ENCODE results near the gene GNAI2. TPM values are rescaled to one million over a fixed set of nuclear protein-coding genes. Genes with fewer than 3 reads are reported as not detected.

The GNAI2 gene
- total and polyA plus RNA-seq, 7 experiments from 2014 or later, result 225 to 527 (median 397) TPM

GRCh38 chr3:50203113-50203808 lies 32.7 kb upstream of the GNAI2 start:
- ATAC-seq (no peak), DNase-seq (no peak)
- Histone ChIP-seq H3K27ac (ENCODE audit: low read depth, low read length) (no peak overlapping the region), H3K9me3 (ENCODE audit: control insufficient read depth in 2 of 3, low read length in 3 of 3) (no peaks in the 10 kb centered on the region), H3K4me3 (ENCODE audit: low read length) (no peak overlapping the region), H3K36me3 (ENCODE audit: control insufficient read depth in 2 of 3, insufficient read depth in 3 of 3, low read length in 3 of 3) (no peaks in the 10 kb centered on the region), H3K4me1 (ENCODE audit: control insufficient read depth in 2 of 2, insufficient read depth in 2 of 2, low read length in 2 of 2) (peaks cover 0 to 6% of the 10 kb centered on the region in 2 donors), H3K27me3 (ENCODE audit: control insufficient read depth in 2 of 2, insufficient read depth in 2 of 2, low read length in 2 of 2) (peaks cover 0 to 14% of the 10 kb centered on the region in 2 donors)
- peak overlapping the region in 1 of 10 donors; percentile 42 for H3K4me3 Mint-ChIP-seq
- H3K27me3 Mint-ChIP-seq, result peaks cover 38 to 58% (median 42%) of the 10 kb centered on the region in 5 donors
- ChIA-PET POLR2A (interaction anchor here (0.6 kb wide), 2 partner anchors 17 to 1099 kb away, joined by 3 read pairs; no protein-coding TSS in a partner anchor), CTCF (interaction anchor here (1.4 to 1.5 kb wide), 3 partner anchors 9 to 44 kb away, joined by 3 to 6 read pairs (median 3); no protein-coding TSS in a partner anchor)
- H3K27ac Mint-ChIP-seq, result peak overlapping the region in 1 of 9 donors; percentile 62
- peaks cover 0 to 4% (median 0%) of the 10 kb centered on the region in 7 donors for H3K4me1 Mint-ChIP-seq
- intact Hi-C loops (cut with micrococcal nuclease), result no loop called here
- H3K9me3 Mint-ChIP-seq, result no peaks in the 10 kb centered on the region
- H3K36me3 Mint-ChIP-seq, result peaks cover 0 to 5% (median 0%) of the 10 kb centered on the region in 5 donors

- intact Hi-C loops (cut with micrococcal nuclease), result no loop called here
- peaks cover 0 to 4% (median 0%) of the 10 kb centered on the region in 7 donors for H3K4me1 Mint-ChIP-seq
Observed at GRCh38 chr3:50203809-50204803, 31.9 kb upstream of the GNAI2 start.

GRCh38 chr3:50204804-50205412 lies 31.1 kb upstream of the GNAI2 start, which contains the start of gene SLC38A3:
TSS of gene SLC38A3 (plus strand) at chr3:50205271. CDS start at chr3:50214200, 8,929 bp downstream.
- ChIA-PET POLR2A (no interaction called here), CTCF (interaction anchor here (1.4 kb wide), 1 partner anchor 10 kb away, joined by 6 read pairs; no protein-coding TSS in a partner anchor)
- H3K9me3 ChIP-seq (ENCODE audit: control insufficient read depth in 2 of 3, low read length in 3 of 3), result no peaks in the 10 kb centered on the region
- H3K27me3 Mint-ChIP-seq, result peaks cover 37 to 58% (median 46%) of the 10 kb centered on the region in 5 donors
- peaks cover 0 to 5% (median 0%) of the 10 kb centered on the region in 5 donors for H3K36me3 Mint-ChIP-seq
- ATAC-seq (peak; percentile 53), DNase-seq (peak in 4 of 9 donors; percentile 4 to 23 (median 20))
- no peak within 1 kb of the TSS for H3K27ac Mint-ChIP-seq
- peaks cover 0 to 4% (median 0%) of the 10 kb centered on the region in 7 donors for H3K4me1 Mint-ChIP-seq
- H3K4me1 ChIP-seq (ENCODE audit: control insufficient read depth in 2 of 2, insufficient read depth in 2 of 2, low read length in 2 of 2), result peaks cover 0 to 6% of the 10 kb centered on the region in 2 donors
- no peak within 1 kb of the TSS for H3K4me3 ChIP-seq (ENCODE audit: low read length)
- H3K4me3 Mint-ChIP-seq, result peak within 1 kb of the TSS in 7 of 10 donors; percentile 32 to 70 (median 56)
- intact Hi-C loops (cut with micrococcal nuclease), result no loop called here
- H3K36me3 ChIP-seq (ENCODE audit: control insufficient read depth in 2 of 3, insufficient read depth in 3 of 3, low read length in 3 of 3), result no peaks in the 10 kb centered on the region
- peaks cover 0 to 14% of the 10 kb centered on the region in 2 donors for H3K27me3 ChIP-seq (ENCODE audit: control insufficient read depth in 2 of 2, insufficient read depth in 2 of 2, low read length in 2 of 2)
- H3K9me3 Mint-ChIP-seq, result no peaks in the 10 kb centered on the region
- no peak within 1 kb of the TSS for H3K27ac ChIP-seq (ENCODE audit: low read depth, low read length)

More at GRCh38 chr3:50203809-50204803, 31.9 kb upstream of the GNAI2 start:
- H3K36me3 Mint-ChIP-seq, result peaks cover 0 to 5% (median 0%) of the 10 kb centered on the region in 5 donors
- Histone ChIP-seq H3K4me1 (ENCODE audit: control insufficient read depth in 2 of 2, insufficient read depth in 2 of 2, low read length in 2 of 2) (peaks cover 0 to 6% of the 10 kb centered on the region in 2 donors), H3K36me3 (ENCODE audit: control insufficient read depth in 2 of 3, insufficient read depth in 3 of 3, low read length in 3 of 3) (no peaks in the 10 kb centered on the region), H3K27ac (ENCODE audit: low read depth, low read length) (no peak overlapping the region), H3K4me3 (ENCODE audit: low read length) (no peak overlapping the region), H3K9me3 (ENCODE audit: control insufficient read depth in 2 of 3, low read length in 3 of 3) (no peaks in the 10 kb centered on the region), H3K27me3 (ENCODE audit: control insufficient read depth in 2 of 2, insufficient read depth in 2 of 2, low read length in 2 of 2) (peaks cover 0 to 14% of the 10 kb centered on the region in 2 donors)
- ChIA-PET POLR2A (interaction anchor here (0.6 kb wide), 1 partner anchor 1100 kb away, joined by 3 read pairs; no protein-coding TSS in a partner anchor), CTCF (interaction anchor here (1.4 to 1.5 kb wide), 3 partner anchors 10 to 43 kb away, joined by 3 to 6 read pairs (median 3); no protein-coding TSS in a partner anchor)
- no peak overlapping the region for H3K27ac Mint-ChIP-seq
- peaks cover 40 to 61% (median 46%) of the 10 kb centered on the region in 5 donors for H3K27me3 Mint-ChIP-seq
- DNase-seq (no peak), ATAC-seq (no peak)
- H3K9me3 Mint-ChIP-seq, result no peaks in the 10 kb centered on the region
- peak overlapping the region in 6 of 10 donors; percentile 9 to 70 (median 33) for H3K4me3 Mint-ChIP-seq

DNA sequence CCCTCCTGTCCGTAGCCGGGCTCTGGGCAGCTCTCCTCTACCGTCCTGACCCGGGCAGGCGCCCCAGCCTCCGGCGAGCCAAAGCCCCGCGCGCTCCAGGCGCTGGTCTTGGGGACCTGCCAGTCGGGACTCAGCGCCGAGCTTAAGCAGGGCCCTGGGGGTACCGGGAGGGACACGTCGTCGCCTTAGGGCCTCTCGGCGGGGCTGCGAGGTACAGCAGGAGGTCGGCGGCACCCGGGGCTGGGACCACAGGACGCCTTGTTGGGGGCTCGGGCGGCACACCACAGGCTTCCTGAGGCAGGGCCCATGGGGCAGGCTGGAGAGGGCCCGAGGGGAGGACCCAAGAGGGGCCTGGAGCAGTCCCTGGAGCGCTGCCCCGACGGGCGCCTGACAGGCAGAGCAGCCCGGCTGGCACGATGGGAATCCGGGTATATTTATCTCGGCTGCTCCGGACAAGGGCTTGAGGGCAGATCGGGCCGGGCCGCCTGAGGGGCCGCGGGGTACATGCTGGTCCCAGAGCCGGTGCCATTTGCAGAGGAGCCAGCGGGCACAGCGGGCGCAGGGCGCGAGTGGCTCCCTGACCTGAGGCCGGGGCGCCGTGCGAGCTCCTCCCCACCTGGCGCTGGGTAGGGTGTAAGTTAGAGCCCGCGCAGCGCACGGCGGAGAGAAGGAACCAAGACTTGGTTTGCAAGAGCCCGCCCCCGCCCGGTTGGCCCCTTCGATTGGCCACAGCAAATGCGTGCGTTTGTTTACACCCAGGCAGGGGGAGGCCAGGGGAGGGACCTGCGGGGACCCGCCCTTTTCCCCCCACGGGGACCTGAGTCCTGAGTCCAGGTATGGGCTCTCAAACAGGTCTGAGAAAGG lies 30.4 kb upstream of the GNAI2 start:
- peak in 6 of 9 donors; percentile 17 to 41 (median 26) for DNase-seq
- H3K27ac ChIP-seq (ENCODE audit: low read depth, low read length), result no peak overlapping the region
- no peaks in the 10 kb centered on the region for H3K36me3 ChIP-seq (ENCODE audit: control insufficient read depth in 2 of 3, insufficient read depth in 3 of 3, low read length in 3 of 3)
- H3K9me3 ChIP-seq (ENCODE audit: control insufficient read depth in 2 of 3, low read length in 3 of 3), result no peaks in the 10 kb centered on the region
- H3K27ac Mint-ChIP-seq, result no peak overlapping the region
- H3K9me3 Mint-ChIP-seq, result no peaks in the 10 kb centered on the region
- ChIA-PET POLR2A (no interaction called here), CTCF (no interaction called here)
- H3K36me3 Mint-ChIP-seq, result peaks cover 0 to 5% (median 0%) of the 10 kb centered on the region in 5 donors
- no peak overlapping the region for H3K4me3 ChIP-seq (ENCODE audit: low read length)
- H3K27me3 ChIP-seq (ENCODE audit: control insufficient read depth in 2 of 2, insufficient read depth in 2 of 2, low read length in 2 of 2), result peaks cover 0 to 14% of the 10 kb centered on the region in 2 donors
- intact Hi-C loops (cut with micrococcal nuclease), result no loop called here
- peak overlapping the region in 7 of 10 donors; percentile 32 to 70 (median 45) for H3K4me3 Mint-ChIP-seq
- H3K4me1 ChIP-seq (ENCODE audit: control insufficient read depth in 2 of 2, insufficient read depth in 2 of 2, low read length in 2 of 2), result peaks cover 0 to 6% of the 10 kb centered on the region in 2 donors
- H3K27me3 Mint-ChIP-seq, result peaks cover 36 to 58% (median 43%) of the 10 kb centered on the region in 5 donors
- ATAC-seq, result peak; percentile 68
- H3K4me1 Mint-ChIP-seq, result peaks cover 0 to 4% (median 0%) of the 10 kb centered on the region in 7 donors

DNA sequence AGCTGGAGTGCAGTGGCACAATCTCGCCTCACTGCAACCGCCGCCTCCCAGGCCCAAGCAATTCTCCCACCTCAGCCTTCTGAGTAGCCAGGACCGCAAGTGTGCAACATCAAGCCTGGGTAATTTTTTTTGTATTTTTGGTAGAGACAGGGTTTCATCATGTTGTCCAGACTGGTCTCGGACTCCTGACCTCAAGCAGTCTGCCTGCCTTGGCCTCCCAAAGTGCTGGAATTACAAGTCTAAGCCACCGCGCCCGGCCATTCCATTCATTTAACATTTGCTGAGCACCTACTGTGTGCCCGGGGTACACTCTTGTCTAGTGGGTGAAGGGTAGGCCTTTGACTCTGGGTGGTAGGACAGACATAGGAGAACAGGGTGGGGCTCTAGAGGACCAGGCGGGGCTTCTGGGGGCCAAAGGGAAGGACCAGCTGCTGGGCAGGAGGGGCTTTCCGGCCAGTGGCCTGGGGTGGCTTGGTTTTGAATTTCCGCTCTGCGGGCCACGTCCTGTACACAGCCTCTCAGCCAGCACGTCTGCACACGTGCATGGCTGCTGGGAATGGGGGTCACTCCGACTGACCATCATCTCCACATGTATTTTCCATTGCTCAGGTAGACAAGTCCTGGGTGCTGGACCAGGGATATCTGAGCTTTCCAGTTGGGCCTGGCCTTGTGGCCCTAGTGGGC lies 28.5 kb upstream of the GNAI2 start:
- ChIA-PET POLR2A (no interaction called here), CTCF (no interaction called here)
- Mint-ChIP-seq H3K9me3 (no peaks in the 10 kb centered on the region), H3K27ac (no peak overlapping the region), H3K36me3 (peaks cover 0 to 5% (median 0%) of the 10 kb centered on the region in 5 donors), H3K4me1 (peaks cover 0 to 2% (median 0%) of the 10 kb centered on the region in 7 donors), H3K27me3 (peaks cover 26 to 51% (median 32%) of the 10 kb centered on the region in 5 donors), H3K4me3 (no peak overlapping the region)
- Histone ChIP-seq H3K27ac (ENCODE audit: low read depth, low read length) (no peak overlapping the region), H3K36me3 (ENCODE audit: control insufficient read depth in 2 of 3, insufficient read depth in 3 of 3, low read length in 3 of 3) (no peaks in the 10 kb centered on the region), H3K4me1 (ENCODE audit: control insufficient read depth in 2 of 2, insufficient read depth in 2 of 2, low read length in 2 of 2) (peaks cover 0 to 6% of the 10 kb centered on the region in 2 donors), H3K9me3 (ENCODE audit: control insufficient read depth in 2 of 3, low read length in 3 of 3) (no peaks in the 10 kb centered on the region), H3K27me3 (ENCODE audit: control insufficient read depth in 2 of 2, insufficient read depth in 2 of 2, low read length in 2 of 2) (peaks cover 0 to 10% of the 10 kb centered on the region in 2 donors), H3K4me3 (ENCODE audit: low read length) (no peak overlapping the region)
- ATAC-seq (no peak), DNase-seq (no peak)
- intact Hi-C loops (cut with micrococcal nuclease), result no loop called here

All from naive thymus-derived CD4-positive, alpha-beta T cell (primary cell).